Measurements from ENCODE around the gene AHNAK.
"Not testable (repeated sequence)": the region's sequence is repeated elsewhere in the genome, so short reads cannot be mapped to it uniquely, and the experiment has no call there.

The AHNAK gene

GRCh38 chr11:62572431-62572830 is 25.8 kb upstream of the AHNAK start:
- no peak for DNase-seq (ENCODE audit: low read depth in 2 of 2)

- not testable (repeated sequence) for DNase-seq (ENCODE audit: low read depth in 2 of 2)
Observed at GRCh38 chr11:62571493-62571892, 24.9 kb upstream of the AHNAK start.

GRCh38 chr11:62570903-62571302 is 24.3 kb upstream of the AHNAK start:
- not testable (repeated sequence) for DNase-seq (ENCODE audit: low read depth in 2 of 2)

GRCh38 chr11:62569611-62570010 is 23.0 kb upstream of the AHNAK start:
- no peak for DNase-seq (ENCODE audit: low read depth in 2 of 2)

- DNase-seq (ENCODE audit: low read depth in 2 of 2) = no peak
Observed at GRCh38 chr11:62567018-62567633, 20.5 kb upstream of the AHNAK start.

GRCh38 chr11:62566247-62566646 is 19.6 kb upstream of the AHNAK start:
- no peak for DNase-seq (ENCODE audit: low read depth in 2 of 2)

- no peak for DNase-seq (ENCODE audit: low read depth in 2 of 2)
Observed at GRCh38 chr11:62565100-62565802, 18.6 kb upstream of the AHNAK start.

GRCh38 chr11:62561677-62562230 is 15.1 kb upstream of the AHNAK start:
- DNase-seq (ENCODE audit: low read depth in 2 of 2) = not testable (repeated sequence)

- DNase-seq (ENCODE audit: low read depth in 2 of 2) = peak; percentile 65 to 77
Observed at GRCh38 chr11:62560566-62561103, 14.0 kb upstream of the AHNAK start.

- not testable (repeated sequence) for DNase-seq (ENCODE audit: low read depth in 2 of 2)
Observed at GRCh38 chr11:62559626-62560025, 13.0 kb upstream of the AHNAK start.

GRCh38 chr11:62559204-62559603 is 12.6 kb upstream of the AHNAK start:
- DNase-seq (ENCODE audit: low read depth in 2 of 2) = no peak

GRCh38 chr11:62558669-62559068 is 12.1 kb upstream of the AHNAK start:
- DNase-seq (ENCODE audit: low read depth in 2 of 2) = no peak

- no peak for DNase-seq (ENCODE audit: low read depth in 2 of 2)
Observed at GRCh38 chr11:62556875-62557631, 10.4 kb upstream of the AHNAK start.

- peak; percentile 57 to 62 for DNase-seq (ENCODE audit: low read depth in 2 of 2)
Observed at GRCh38 chr11:62556108-62556874, 9.7 kb upstream of the AHNAK start.

GRCh38 chr11:62555464-62556107 is 9.0 kb upstream of the AHNAK start:
- DNase-seq (ENCODE audit: low read depth in 2 of 2) = no peak

- no peak for DNase-seq (ENCODE audit: low read depth in 2 of 2)
Observed at GRCh38 chr11:62554387-62555167, 8.0 kb upstream of the AHNAK start.

- no peak for DNase-seq (ENCODE audit: low read depth in 2 of 2)
Observed at GRCh38 chr11:62553839-62554361, 7.3 kb upstream of the AHNAK start.

GRCh38 chr11:62553080-62553838 is 6.7 kb upstream of the AHNAK start:
- no peak for DNase-seq (ENCODE audit: low read depth in 2 of 2)

- DNase-seq (ENCODE audit: low read depth in 2 of 2) = no peak
Observed at GRCh38 chr11:62552485-62553079, 6.0 kb upstream of the AHNAK start.
